SK-N-SH treated with all-trans-retinoic acid at 6 μM for 48 hours (cell line): Measurements from ENCODE around the gene NBPF1.
A peak's percentile ranks its signal among the peaks of the same experiment; 100 is the strongest.
"Not testable (repeated sequence)": the region's sequence is repeated elsewhere in the genome, so short reads cannot be mapped to it uniquely, and the experiment has no call there.

Experiments
- ATAC-seq: fragments of 200-7000 bp; cut with Tn5 transposase; 3 replicates; pipeline ENCODE4 v1.9.1; 2020; ENCODE audit warnings: mild to moderate bottlenecking, moderate library complexity
- ARNTL ChIP-seq: fragments of 450-650 bp; formaldehyde crosslinking; IDR thresholded peaks from 2 replicates; pipeline ENCODE4 v1.5.0; 2020; ENCODE audit warnings: low read depth, mild to moderate bottlenecking, moderate library complexity, borderline replicate concordance
- BACH2 ChIP-seq: fragments of 250-450 bp; sonication (Bioruptor Pico); IDR thresholded peaks from 2 replicates; pipeline ENCODE4 v1.9.0; 2021; ENCODE audit warnings: mild to moderate bottlenecking, borderline replicate concordance
- CSDC2 ChIP-seq: fragments of 250-450 bp; sonication (Bioruptor Pico); IDR thresholded peaks from 2 replicates; pipeline ENCODE4 v1.5.0; 2020; ENCODE audit warnings: mild to moderate bottlenecking, moderate library complexity
- CSRNP3 ChIP-seq: fragments of 250-450 bp; sonication (Bioruptor Pico); IDR thresholded peaks from 2 replicates; pipeline ENCODE4 v1.5.1; 2021; ENCODE audit warnings: mild to moderate bottlenecking, moderate library complexity
- ESRRG ChIP-seq: fragments of 250-450 bp; sonication (Bioruptor Pico); IDR thresholded peaks from 2 replicates; pipeline ENCODE4 v1.6.1; 2021; ENCODE audit warnings: mild to moderate bottlenecking
- RARB ChIP-seq: fragments of 250-450 bp; sonication (Bioruptor Pico); IDR thresholded peaks from 2 replicates; pipeline ENCODE4 v1.8.0; 2021; ENCODE audit warnings: mild to moderate bottlenecking, moderate library complexity
- TCF4 ChIP-seq: fragments of 250-450 bp; sonication (Bioruptor Pico); IDR thresholded peaks from 2 replicates; pipeline ENCODE4 v1.8.0; 2021; ENCODE audit warnings: mild to moderate bottlenecking, moderate library complexity, borderline replicate concordance
- TOX ChIP-seq: fragments of 250-450 bp; sonication (Bioruptor Pico); IDR thresholded peaks from 2 replicates; pipeline ENCODE4 v1.8.0; 2021; ENCODE audit warnings: mild to moderate bottlenecking, moderate library complexity, borderline replicate concordance
- ZC3H10 ChIP-seq: fragments of 250-450 bp; sonication (Bioruptor Pico); IDR thresholded peaks from 2 replicates; pipeline ENCODE4 v1.5.1; 2021; ENCODE audit warnings: mild to moderate bottlenecking, moderate library complexity
- ZFP30 ChIP-seq: fragments of 450-650 bp; formaldehyde crosslinking; IDR thresholded peaks from 2 replicates; pipeline ENCODE4 v1.5.0; 2022; ENCODE audit warnings: mild to moderate bottlenecking, moderate library complexity
- ZNF565 ChIP-seq: fragments of 450-650 bp; formaldehyde crosslinking; conservative IDR thresholded peaks from 2 replicates; pipeline ENCODE4 v1.5.0; 2020; ENCODE audit warnings: low read depth, mild to moderate bottlenecking, moderate library complexity
- ZNF70 ChIP-seq: fragments of 450-650 bp; formaldehyde crosslinking; IDR thresholded peaks from 2 replicates; pipeline ENCODE4 v1.5.0; 2020; ENCODE audit warnings: mild to moderate bottlenecking, moderate library complexity
- ZNF8 ChIP-seq: fragments of 450-650 bp; formaldehyde crosslinking; IDR thresholded peaks from 2 replicates; pipeline ENCODE4 v1.5.0; 2020; ENCODE audit warnings: mild to moderate bottlenecking, moderate library complexity
- TF ChIP-seq, protein P1 (sequence below): fragments of 250-450 bp; sonication (Bioruptor Pico); IDR thresholded peaks from 2 replicates; pipeline ENCODE4 v1.8.0; 2021; ENCODE audit warnings: low read depth, mild to moderate bottlenecking, moderate library complexity, borderline replicate concordance
- TF ChIP-seq, protein P2 (sequence below): fragments of 250-450 bp; sonication (Bioruptor Pico); IDR thresholded peaks from 2 replicates; pipeline ENCODE4 v1.5.0; 2020; ENCODE audit warnings: mild to moderate bottlenecking, moderate library complexity
- TF ChIP-seq, protein P3 (sequence below): fragments of 250-450 bp; sonication (Bioruptor Pico); IDR thresholded peaks from 2 replicates; pipeline ENCODE4 v1.5.1; 2020; ENCODE audit warnings: low read depth, mild to moderate bottlenecking, moderate library complexity

Gene NBPF1

GRCh38 chr1:16521288-16521583 is 92.1 kb downstream of the NBPF1 start (continued):
- TF ChIP-seq CSDC2 (CRISPR knock-in tag) (no peak), ZNF70 (CRISPR knock-in tag) (no peak), BACH2 (no peak), ZNF565 (CRISPR knock-in tag) (no peak), ZNF8 (CRISPR knock-in tag) (no peak)
- TF ChIP-seq, protein P1, sequence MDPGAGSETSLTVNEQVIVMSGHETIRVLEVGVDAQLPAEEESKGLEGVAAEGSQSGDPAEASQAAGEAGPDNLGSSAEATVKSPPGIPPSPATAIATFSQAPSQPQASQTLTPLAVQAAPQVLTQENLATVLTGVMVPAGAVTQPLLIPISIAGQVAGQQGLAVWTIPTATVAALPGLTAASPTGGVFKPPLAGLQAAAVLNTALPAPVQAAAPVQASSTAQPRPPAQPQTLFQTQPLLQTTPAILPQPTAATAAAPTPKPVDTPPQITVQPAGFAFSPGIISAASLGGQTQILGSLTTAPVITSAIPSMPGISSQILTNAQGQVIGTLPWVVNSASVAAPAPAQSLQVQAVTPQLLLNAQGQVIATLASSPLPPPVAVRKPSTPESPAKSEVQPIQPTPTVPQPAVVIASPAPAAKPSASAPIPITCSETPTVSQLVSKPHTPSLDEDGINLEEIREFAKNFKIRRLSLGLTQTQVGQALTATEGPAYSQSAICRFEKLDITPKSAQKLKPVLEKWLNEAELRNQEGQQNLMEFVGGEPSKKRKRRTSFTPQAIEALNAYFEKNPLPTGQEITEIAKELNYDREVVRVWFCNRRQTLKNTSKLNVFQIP (CRISPR knock-in tag), result no peak

- ATAC-seq, result not testable (repeated sequence)
Measured at GRCh38 chr1:16520435-16521287, 92.7 kb downstream of the NBPF1 start.

GRCh38 chr1:16519255-16519951 is 94.0 kb downstream of the NBPF1 start:
- ATAC-seq, result not testable (repeated sequence)

GRCh38 chr1:16518913-16519254 is 94.5 kb downstream of the NBPF1 start:
- not testable (repeated sequence) for ATAC-seq

DNA sequence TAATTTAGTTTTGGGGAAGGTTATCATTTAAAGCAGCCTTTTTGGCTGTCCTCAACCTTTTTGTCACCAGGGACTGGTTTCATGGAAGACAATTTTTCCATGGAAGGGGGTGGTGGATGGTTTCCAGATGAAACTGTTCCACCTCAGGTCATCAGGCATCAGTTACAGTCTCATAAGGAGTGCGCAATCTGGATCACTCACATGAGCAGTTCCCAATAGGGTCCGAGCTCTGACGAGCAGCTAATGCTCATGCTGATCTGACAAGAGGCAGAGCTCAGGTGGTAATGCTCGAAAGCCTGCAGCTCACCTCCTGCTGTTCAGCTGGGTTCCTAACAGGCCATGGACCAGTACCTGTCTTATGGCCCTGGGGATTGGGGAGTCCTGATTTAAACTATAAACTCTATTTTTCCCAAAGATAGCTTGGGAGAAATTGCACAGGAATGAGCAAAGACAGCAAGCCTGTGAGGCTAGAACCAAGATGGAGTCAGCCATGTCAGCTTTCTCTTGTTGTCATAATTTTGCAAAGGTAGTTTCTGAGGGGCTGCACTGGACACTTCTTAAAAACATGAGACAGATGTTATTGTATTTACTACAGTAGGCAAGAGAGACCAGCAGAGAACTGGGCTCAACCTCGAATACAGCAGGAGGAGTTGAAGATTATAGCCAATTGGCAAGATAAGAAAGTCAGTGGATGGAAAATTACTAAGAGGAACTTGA is 96.5 kb downstream of the NBPF1 start:
- ATAC-seq, result not testable (repeated sequence)

- peak; percentile 57 for ATAC-seq
Measured at GRCh38 chr1:16514107-16515055, 99.0 kb downstream of the NBPF1 start, which contains the start of gene RNU1-1. RNU1-1 (minus strand) TSS chr1:16514285.

DNA sequence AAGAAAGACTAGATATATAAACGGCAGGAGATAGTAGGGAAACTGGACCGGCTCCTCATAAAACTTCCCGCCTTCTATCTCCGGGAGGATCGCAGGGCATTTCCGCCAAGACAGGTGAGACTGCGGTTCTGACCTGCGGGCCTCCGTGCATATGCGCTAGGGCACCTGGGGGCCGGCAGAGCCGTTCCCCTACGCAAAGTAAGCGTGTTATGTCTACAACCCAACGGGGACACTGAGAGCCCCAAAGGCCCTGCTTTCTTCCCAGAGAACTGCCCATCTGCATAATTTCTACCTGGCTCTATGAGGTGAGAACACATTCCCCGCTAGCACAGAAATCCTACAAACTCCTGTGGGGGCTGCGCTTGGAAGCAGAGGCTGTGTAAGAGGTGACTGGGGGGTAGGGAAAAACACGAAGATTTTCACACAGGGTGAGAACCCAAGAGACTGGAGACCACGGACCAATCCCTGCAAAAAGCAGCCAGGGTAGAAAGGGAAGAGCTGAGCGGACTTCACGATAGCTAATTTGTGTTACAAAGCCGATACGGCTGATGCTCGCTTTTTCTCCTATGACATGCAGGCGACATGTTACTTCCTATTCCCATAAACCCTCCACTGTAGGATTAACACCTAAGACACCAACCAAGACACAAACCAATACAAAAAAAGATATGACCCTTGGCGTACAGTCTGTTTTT is 99.8 kb downstream of the NBPF1 start:
- peak; percentile 100 for ATAC-seq
- TF ChIP-seq, protein P1 (CRISPR knock-in tag), result peak; percentile 89
- TF ChIP-seq ZC3H10 (CRISPR knock-in tag), result peak; percentile 94
- TF ChIP-seq ESRRG, result peak; percentile 98
- TF ChIP-seq, protein P2, sequence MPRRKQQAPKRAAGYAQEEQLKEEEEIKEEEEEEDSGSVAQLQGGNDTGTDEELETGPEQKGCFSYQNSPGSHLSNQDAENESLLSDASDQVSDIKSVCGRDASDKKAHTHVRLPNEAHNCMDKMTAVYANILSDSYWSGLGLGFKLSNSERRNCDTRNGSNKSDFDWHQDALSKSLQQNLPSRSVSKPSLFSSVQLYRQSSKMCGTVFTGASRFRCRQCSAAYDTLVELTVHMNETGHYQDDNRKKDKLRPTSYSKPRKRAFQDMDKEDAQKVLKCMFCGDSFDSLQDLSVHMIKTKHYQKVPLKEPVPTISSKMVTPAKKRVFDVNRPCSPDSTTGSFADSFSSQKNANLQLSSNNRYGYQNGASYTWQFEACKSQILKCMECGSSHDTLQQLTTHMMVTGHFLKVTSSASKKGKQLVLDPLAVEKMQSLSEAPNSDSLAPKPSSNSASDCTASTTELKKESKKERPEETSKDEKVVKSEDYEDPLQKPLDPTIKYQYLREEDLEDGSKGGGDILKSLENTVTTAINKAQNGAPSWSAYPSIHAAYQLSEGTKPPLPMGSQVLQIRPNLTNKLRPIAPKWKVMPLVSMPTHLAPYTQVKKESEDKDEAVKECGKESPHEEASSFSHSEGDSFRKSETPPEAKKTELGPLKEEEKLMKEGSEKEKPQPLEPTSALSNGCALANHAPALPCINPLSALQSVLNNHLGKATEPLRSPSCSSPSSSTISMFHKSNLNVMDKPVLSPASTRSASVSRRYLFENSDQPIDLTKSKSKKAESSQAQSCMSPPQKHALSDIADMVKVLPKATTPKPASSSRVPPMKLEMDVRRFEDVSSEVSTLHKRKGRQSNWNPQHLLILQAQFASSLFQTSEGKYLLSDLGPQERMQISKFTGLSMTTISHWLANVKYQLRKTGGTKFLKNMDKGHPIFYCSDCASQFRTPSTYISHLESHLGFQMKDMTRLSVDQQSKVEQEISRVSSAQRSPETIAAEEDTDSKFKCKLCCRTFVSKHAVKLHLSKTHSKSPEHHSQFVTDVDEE (CRISPR knock-in tag), result 0 out of 2 replicates have a peak, but pooled peaks have one; percentile 23
- peak; percentile 60; the same call in 1 of the 2 replicates for TF ChIP-seq ZNF8 (CRISPR knock-in tag)
- TF ChIP-seq ARNTL (CRISPR knock-in tag), result 0 out of 2 replicates have a peak, but pooled peaks have one; percentile 64
- TF ChIP-seq, protein P3, sequence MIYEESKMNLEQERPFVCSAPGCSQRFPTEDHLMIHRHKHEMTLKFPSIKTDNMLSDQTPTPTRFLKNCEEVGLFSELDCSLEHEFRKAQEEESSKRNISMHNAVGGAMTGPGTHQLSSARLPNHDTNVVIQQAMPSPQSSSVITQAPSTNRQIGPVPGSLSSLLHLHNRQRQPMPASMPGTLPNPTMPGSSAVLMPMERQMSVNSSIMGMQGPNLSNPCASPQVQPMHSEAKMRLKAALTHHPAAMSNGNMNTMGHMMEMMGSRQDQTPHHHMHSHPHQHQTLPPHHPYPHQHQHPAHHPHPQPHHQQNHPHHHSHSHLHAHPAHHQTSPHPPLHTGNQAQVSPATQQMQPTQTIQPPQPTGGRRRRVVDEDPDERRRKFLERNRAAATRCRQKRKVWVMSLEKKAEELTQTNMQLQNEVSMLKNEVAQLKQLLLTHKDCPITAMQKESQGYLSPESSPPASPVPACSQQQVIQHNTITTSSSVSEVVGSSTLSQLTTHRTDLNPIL (CRISPR knock-in tag), result peak; percentile 92
- TF ChIP-seq TCF4 (CRISPR knock-in tag), result 0 out of 2 replicates have a peak, but pooled peaks have one; percentile 48
- TF ChIP-seq RARB (CRISPR knock-in tag), result peak; percentile 98
- 0 out of 2 replicates have a peak, but pooled peaks have one; percentile 49 for TF ChIP-seq ZFP30 (CRISPR knock-in tag)
- peak; percentile 97 for TF ChIP-seq TOX (CRISPR knock-in tag)
- TF ChIP-seq CSRNP3 (CRISPR knock-in tag), result peak; percentile 94
